D721Med (cell line): ENCODE measurements around the gene MOB1A.
A peak's percentile ranks its signal among the peaks of the same experiment; 100 is the strongest.

Experiments used
- DNase-seq: peaks from one replicate; pipeline ENCODE4 v3.0.0; 2011; ENCODE audit warnings: low spot score; ENCODE audit not compliant: insufficient read length
- FAIRE-seq: peaks from 2 replicates; lab custom pipeline; 2011; peaks lifted over from hg19 to GRCh38; lab: Jason Lieb, UNC
- TF ChIP-seq, protein P1 (sequence below): IDR thresholded peaks from 2 replicates; pipeline ENCODE4 v1.5.1; 2012; ENCODE audit warnings: mild to moderate bottlenecking, control low read depth; ENCODE audit not compliant: insufficient read depth; ENCODE audit errors: missing control alignments

Gene MOB1A

DNA sequence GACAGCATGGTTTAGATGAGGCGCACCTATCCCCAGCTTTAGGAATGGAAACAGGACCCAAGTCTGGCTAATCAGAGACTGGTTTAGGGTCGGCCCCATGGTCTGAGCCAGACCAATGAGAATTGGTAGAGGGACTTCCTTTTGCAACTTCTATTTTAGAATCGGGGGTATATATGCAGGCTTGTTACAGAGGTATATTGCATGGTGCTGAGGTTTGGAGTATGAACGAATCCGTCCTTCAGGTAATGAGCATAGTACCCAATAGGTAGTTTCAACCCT, 29.5 kb downstream of the MOB1A start:
- no peak for FAIRE-seq
- DNase-seq, result no peak
- TF ChIP-seq, protein P1, sequence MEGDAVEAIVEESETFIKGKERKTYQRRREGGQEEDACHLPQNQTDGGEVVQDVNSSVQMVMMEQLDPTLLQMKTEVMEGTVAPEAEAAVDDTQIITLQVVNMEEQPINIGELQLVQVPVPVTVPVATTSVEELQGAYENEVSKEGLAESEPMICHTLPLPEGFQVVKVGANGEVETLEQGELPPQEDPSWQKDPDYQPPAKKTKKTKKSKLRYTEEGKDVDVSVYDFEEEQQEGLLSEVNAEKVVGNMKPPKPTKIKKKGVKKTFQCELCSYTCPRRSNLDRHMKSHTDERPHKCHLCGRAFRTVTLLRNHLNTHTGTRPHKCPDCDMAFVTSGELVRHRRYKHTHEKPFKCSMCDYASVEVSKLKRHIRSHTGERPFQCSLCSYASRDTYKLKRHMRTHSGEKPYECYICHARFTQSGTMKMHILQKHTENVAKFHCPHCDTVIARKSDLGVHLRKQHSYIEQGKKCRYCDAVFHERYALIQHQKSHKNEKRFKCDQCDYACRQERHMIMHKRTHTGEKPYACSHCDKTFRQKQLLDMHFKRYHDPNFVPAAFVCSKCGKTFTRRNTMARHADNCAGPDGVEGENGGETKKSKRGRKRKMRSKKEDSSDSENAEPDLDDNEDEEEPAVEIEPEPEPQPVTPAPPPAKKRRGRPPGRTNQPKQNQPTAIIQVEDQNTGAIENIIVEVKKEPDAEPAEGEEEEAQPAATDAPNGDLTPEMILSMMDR, result no peak

DNA sequence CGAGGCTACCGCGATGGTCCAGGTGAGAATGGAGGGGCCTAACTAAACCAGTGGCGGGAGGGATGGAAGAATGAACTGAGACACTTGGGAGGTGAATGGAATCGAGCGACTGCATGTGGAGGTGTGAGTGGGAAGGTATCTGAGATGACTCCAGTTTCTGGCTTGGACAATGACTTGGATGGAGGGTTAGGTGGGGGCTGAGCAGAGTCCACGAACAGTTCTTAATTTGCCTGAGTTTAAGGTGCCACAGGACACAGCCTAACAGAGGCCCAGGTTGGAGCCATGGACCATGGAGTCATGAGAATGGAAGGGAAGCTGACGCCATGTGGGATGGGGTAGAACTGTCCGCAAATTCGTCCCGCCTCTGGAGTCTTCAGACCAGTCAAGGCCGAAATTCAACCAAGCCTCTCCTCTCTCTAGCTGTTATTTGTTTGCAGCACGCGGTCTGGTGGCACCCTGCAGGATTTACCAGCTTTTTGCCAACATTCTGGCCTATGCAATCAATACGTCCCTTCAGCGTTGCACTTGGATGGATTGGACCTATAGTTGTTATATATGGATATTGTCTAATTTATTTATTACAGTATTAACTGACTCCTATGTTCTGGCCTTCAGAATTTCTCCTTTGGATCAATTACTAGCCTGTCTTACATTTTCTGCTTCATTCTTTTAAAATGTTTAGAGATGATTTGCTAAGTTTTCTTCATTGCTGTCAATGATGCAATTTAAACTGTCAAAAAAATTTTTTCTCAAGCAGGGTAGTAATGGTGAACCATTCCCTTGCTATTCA, 30.0 kb downstream of the MOB1A start:
- no peak for DNase-seq
- no peak for FAIRE-seq
- TF ChIP-seq, protein P1, result no peak

DNA sequence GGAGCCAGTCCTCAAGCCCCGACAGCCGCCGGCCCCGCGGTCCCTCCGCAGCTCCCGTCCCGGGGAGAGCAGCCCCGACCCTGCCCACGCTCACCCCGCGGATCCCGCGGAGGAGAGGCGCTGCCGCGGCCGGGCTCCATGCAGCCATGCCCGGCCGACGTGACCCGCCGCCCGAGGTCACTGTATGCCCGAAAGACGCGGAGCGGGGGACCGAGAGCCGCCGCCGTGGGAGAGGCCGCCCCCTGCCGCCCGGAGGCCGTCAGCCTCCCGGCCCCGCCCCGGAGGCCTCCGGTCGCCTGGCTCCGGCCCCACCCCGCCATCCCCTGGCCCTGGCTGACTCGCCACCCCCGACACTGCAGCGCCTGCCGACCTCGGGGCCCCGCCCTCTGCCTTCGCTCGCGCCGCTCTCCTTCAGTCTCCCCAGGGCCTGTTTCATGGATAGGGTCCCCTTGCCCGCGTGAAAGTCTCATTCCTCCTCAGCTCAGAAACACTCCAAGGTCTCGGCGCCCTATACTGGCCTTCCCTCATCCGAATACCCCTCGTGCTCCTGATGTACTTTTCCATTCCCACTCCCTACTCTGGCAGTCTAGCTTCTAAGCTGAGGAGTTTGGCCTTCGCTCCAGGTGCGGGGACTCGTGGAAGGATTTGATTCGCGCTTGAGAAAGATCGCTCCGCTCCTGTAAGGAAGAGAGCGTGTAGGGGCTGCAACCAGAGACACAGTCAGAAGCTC, 30.8 kb downstream of the MOB1A start, which contains the start of gene BOLA3:
Gene BOLA3, minus strand, starts transcription at position 186 of the 730 bp plus-strand sequence. Its CDS starts 38 bp downstream, at position 148.
- TF ChIP-seq, protein P1, result peak; percentile 43
- FAIRE-seq, result no peak
- DNase-seq, result peak; percentile 96

DNA sequence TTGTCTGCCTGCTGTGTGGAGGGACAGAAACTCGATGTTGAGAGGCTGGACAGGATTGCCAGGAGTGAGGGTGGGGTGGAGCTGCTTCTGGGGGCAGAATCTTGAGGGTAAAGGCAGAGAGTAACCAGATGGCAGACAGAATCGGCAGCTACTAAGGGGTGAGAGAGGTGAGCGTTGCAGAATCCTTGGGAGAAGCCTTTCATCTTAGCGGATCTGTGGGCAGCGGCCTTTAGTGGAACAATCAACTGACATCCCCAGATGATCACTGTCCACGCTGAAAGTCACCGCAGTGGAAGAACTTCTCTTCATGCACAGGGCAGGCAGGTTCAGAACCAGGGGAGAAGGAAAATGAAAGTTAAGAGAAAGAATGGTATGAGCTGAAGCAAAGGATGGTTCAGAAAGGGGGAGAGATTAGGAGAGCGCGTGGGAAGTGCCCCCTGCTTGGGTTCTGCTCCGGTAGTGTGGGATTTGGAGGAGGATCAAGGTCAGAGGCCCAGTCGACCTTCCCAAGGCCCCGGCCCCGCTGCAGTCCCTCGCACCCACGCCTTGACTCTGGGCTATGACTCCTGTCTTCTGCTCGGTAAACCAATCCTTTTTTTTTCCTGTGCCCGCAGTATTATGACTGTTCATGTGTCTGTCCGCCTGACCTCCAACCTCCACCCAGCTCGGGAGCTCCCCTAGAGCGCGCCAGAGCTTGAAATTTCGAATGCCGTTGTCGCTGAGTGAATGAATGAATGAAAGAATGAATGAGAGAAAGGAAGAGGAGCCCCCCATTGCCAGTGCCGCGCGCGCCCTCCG, 31.6 kb downstream of the MOB1A start:
- FAIRE-seq, result no peak
- DNase-seq, result no peak
- TF ChIP-seq, protein P1, result no peak

DNA sequence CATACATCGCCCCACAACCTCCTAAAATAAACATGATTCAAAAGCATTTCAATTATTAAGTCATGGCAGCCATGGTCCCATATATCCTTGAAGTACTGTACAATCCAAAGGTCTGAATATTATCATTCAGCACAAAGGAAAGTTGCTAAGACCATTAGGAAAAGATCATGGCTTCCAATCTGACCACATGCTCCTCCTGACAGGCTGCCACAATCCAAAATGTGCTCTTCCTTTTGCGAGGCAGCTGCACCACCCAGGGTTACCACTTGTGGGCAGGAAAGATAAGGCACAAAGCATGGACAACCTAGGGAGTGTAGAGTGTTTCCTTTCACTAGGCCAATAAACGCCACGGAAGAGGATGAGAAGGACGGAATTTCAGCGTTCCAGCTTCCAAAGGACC, 36.3 kb downstream of the MOB1A start:
- no peak for DNase-seq
- no peak for FAIRE-seq
- TF ChIP-seq, protein P1, result no peak

DNA sequence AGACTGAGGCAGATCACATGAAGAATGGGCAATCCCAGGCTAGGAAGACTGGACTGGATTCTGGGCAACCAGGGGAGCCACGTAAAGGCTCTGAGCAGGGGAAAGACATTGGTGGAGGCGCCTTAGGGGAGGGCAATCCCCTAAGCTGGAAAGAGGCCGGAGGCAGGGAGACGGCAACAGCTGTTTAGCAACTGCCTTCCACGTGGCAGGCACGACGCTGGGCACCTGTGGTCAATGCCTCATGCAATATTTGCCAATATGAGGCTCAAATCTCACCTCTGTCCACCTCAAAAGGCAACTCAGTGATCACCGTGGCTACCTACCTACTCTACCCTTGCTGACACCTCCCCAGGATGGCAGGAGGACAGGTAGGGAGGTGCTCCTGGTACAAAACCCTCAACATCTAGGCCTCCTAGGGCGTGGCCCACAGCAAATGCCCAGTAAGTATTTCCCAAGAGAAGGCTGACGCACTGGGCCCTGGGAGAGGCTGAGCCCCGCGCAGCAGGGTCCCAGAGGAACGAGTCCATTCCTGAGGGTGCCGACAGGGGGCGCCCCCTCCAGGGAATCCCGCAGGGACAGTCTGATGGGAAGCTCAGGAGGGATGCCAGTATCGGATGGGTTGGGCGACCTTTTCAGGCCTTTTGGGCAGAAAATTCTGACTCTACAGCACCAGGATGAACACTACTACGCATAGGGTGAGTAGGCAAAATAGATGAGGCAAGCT, 39.9 kb downstream of the MOB1A start:
- FAIRE-seq (no peak), DNase-seq (no peak)
- TF ChIP-seq, protein P1, result peak; percentile 16
